ENCODE data around the gene KDM4B.

The KDM4B gene

GRCh38 chr19:5031231-5032100 is 62.6 kb downstream of the KDM4B start:
- in situ Hi-C loops (cut with HindIII; ENCODE audit: low sequenced_read_pairs), result no loop called here

GRCh38 chr19:5032101-5032967 is 63.4 kb downstream of the KDM4B start:
- in situ Hi-C loops (cut with HindIII; ENCODE audit: low sequenced_read_pairs), result no loop called here

GRCh38 chr19:5035105-5035761 is 66.3 kb downstream of the KDM4B start:
- in situ Hi-C loops (cut with HindIII; ENCODE audit: low sequenced_read_pairs), result no loop called here

GRCh38 chr19:5035793-5036697 is 67.1 kb downstream of the KDM4B start:
- in situ Hi-C loops (cut with HindIII; ENCODE audit: low sequenced_read_pairs), result no loop called here

GRCh38 chr19:5036698-5037563 is 68.0 kb downstream of the KDM4B start:
- in situ Hi-C loops (cut with HindIII; ENCODE audit: low sequenced_read_pairs), result no loop called here

- in situ Hi-C loops (cut with HindIII; ENCODE audit: low sequenced_read_pairs), result no loop called here
Observed at GRCh38 chr19:5037936-5038335, 69.0 kb downstream of the KDM4B start.

GRCh38 chr19:5038631-5039271 is 69.8 kb downstream of the KDM4B start:
- in situ Hi-C loops (cut with HindIII; ENCODE audit: low sequenced_read_pairs), result no loop called here

- in situ Hi-C loops (cut with HindIII; ENCODE audit: low sequenced_read_pairs), result no loop called here
Observed at GRCh38 chr19:5039642-5040543, 71.0 kb downstream of the KDM4B start.

- in situ Hi-C loops (cut with HindIII; ENCODE audit: low sequenced_read_pairs), result no loop called here
Observed at GRCh38 chr19:5040544-5041167, 71.7 kb downstream of the KDM4B start.

GRCh38 chr19:5041168-5041912 is 72.4 kb downstream of the KDM4B start:
- in situ Hi-C loops (cut with HindIII; ENCODE audit: low sequenced_read_pairs), result no loop called here

- in situ Hi-C loops (cut with HindIII; ENCODE audit: low sequenced_read_pairs), result no loop called here
Observed at GRCh38 chr19:5041913-5042187, 72.9 kb downstream of the KDM4B start.

GRCh38 chr19:5042556-5042955 is 73.6 kb downstream of the KDM4B start:
- in situ Hi-C loops (cut with HindIII; ENCODE audit: low sequenced_read_pairs), result no loop called here

GRCh38 chr19:5045029-5045428 is 76.1 kb downstream of the KDM4B start:
- in situ Hi-C loops (cut with HindIII; ENCODE audit: low sequenced_read_pairs), result no loop called here

- in situ Hi-C loops (cut with HindIII; ENCODE audit: low sequenced_read_pairs), result no loop called here
Observed at GRCh38 chr19:5045956-5046338, 77.0 kb downstream of the KDM4B start.

GRCh38 chr19:5046339-5047039 is 77.6 kb downstream of the KDM4B start:
- in situ Hi-C loops (cut with HindIII; ENCODE audit: low sequenced_read_pairs), result no loop called here

- in situ Hi-C loops (cut with HindIII; ENCODE audit: low sequenced_read_pairs), result no loop called here
Observed at GRCh38 chr19:5047251-5047935, 78.5 kb downstream of the KDM4B start.
